Suprapubic skin (tissue), 4 donors: ENCODE data around the gene ITSN2.

Source experiments
- CTCF ChIP-seq, 2 donors: fragments of 200-600 bp in 1 of 2; fragments of 450-650 bp in 1 of 2; sonication (generic) in 1 of 2; IDR thresholded peaks; one replicate each; pipeline ENCODE4 v1.5.1; 2016 to 2019; ENCODE audit warnings: antibody characterized with exemption in 2 of 2, mild to moderate bottlenecking in 1 of 2, moderate library complexity in 1 of 2
- EP300 ChIP-seq: sonication (generic); formaldehyde crosslinking; IDR thresholded peaks from one replicate; pipeline ENCODE4 v1.6.1; 2017; ENCODE audit warnings: antibody characterized with exemption
- POLR2A ChIP-seq, 2 donors: fragments of 450-650 bp; IDR thresholded peaks; one replicate each; pipeline ENCODE4 v1.6.1; 2017; ENCODE audit warnings: antibody characterized with exemption in 2 of 2, mild to moderate bottlenecking in 2 of 2, moderate library complexity in 2 of 2
- POLR2AphosphoS5 ChIP-seq, 3 donors: sonication (generic); formaldehyde crosslinking; IDR thresholded peaks; one replicate each; pipeline ENCODE4 v1.6.1; 2017; ENCODE audit warnings: antibody characterized with exemption in 3 of 3

GRCh38 chr2:24349097-24349496 is 11.2 kb downstream of the ITSN2 start:
- TF ChIP-seq CTCF (IDR thresholded peaks at IDR 0.05) (no peak), POLR2AphosphoS5 (IDR thresholded peaks at IDR 0.05) (no peak), EP300 (no peak), POLR2A (IDR thresholded peaks at IDR 0.05) (no peak)
